Stomach (tissue), 9 donors: Measurements from ENCODE around the gene ANKRD33B. TPM values are rescaled to one million over a fixed set of nuclear protein-coding genes. Genes with fewer than 3 reads are reported as not detected.

ENCODE experiments used
- DNase-seq, 2 donors: peaks; one replicate each; pipeline versions ENCODE4 v3.0.0 to v3.0.0-alpha.2; 2013 to 2019
- H3K27ac ChIP-seq, 5 donors: fragments of 200-600 bp in 4 of 5; sonication (generic) in 4 of 5; one replicate each; pipeline ENCODE4 v1.5.1; 2013 to 2019; ENCODE audit warnings: mild to moderate bottlenecking in 1 of 5, moderate library complexity in 1 of 5
- H3K27me3 ChIP-seq, 3 donors: fragments of 200-600 bp; sonication (generic); one replicate each; pipeline ENCODE4 v1.5.1; 2017 to 2019; ENCODE audit warnings: mixed run types in 1 of 3
- H3K36me3 ChIP-seq, 4 donors: fragments of 200-600 bp; sonication (generic); 1 replicate in 3 of 4; 2 replicates in 1 of 4; pipeline ENCODE4 v1.5.1; 2016 to 2019
- H3K4me1 ChIP-seq, 4 donors: fragments of 200-600 bp; sonication (generic); one replicate each; pipeline ENCODE4 v1.5.1; 2016 to 2019
- H3K4me3 ChIP-seq, 4 donors: fragments of 200-600 bp; sonication (generic) in 3 of 4; one replicate each; pipeline ENCODE4 v1.5.1; 2016 to 2019; ENCODE audit warnings: mild to moderate bottlenecking in 1 of 4
- H3K9me3 ChIP-seq, 4 donors: fragments of 200-600 bp; sonication (generic); one replicate each; pipeline ENCODE4 v1.5.1; 2016 to 2019
- CTCF ChIP-seq, 7 experiments: fragments of 450-650 bp in 4 of 7; fragments of 200-600 bp in 3 of 7; sonication (generic) in 3 of 7; IDR thresholded peaks; one replicate each; pipeline ENCODE4 v1.5.1; 2016 to 2019; ENCODE audit warnings: antibody characterized with exemption in 7 of 7, control low read depth in 2 of 7, mild to moderate bottlenecking in 1 of 7
- EP300 ChIP-seq: sonication (generic); formaldehyde crosslinking; IDR thresholded peaks from one replicate; pipeline ENCODE4 v1.6.1; 2017; ENCODE audit warnings: antibody characterized with exemption
- POLR2A ChIP-seq, 4 donors: fragments of 450-650 bp; IDR thresholded peaks; one replicate each; pipeline ENCODE4 v1.6.1; 2016; ENCODE audit warnings: antibody characterized with exemption in 4 of 4, control low read depth in 2 of 4, mild to moderate bottlenecking in 1 of 4, moderate library complexity in 1 of 4
- POLR2AphosphoS5 ChIP-seq, 3 donors: sonication (generic); formaldehyde crosslinking; IDR thresholded peaks; one replicate each; pipeline ENCODE4 v1.6.1; 2016; ENCODE audit warnings: antibody characterized with exemption in 3 of 3
- WGBS, 5 donors: extraction: QIAGEN DNeasy Blood & Tissue Kit in 3 of 5; methylation state at CpG; one replicate each; pipeline versions ENCODE4 v1.1.5 to v1.1.7; 2013 to 2018; 5-methylcytosine and 5-hydroxymethylcytosine counted together
- intact Hi-C: fragments of 100-400 bp; cut with DNase I; formaldehyde crosslinking; loops from one replicate; pipeline ENCODE4 v1.15.1; 2023; ENCODE audit warnings: low total_unique reads
- polyA plus RNA-seq, 3 donors: library from polyadenylated mRNA; stranded (reverse); fragments of 200-250 nt; gene quantifications; one replicate each; pipeline ENCODE4 v1.2.3, GENCODE V29; 2013
- total RNA-seq, 5 donors: library from RNA; depleted of rRNA; stranded (reverse); fragments of >200 nt; gene quantifications; one replicate each; pipeline versions ENCODE4 v1.1.0 to v1.2.3, GENCODE V29; 2014 to 2016
- donor health status: healthy with polysubstance abuse.
- donor health status: Bipolar disorder and iron deficiency.
- donor health status: healthy.

ANKRD33B gene
- total and polyA plus RNA-seq, 8 donors = 0.45 to 6.4 (median 1.8) TPM

DNA sequence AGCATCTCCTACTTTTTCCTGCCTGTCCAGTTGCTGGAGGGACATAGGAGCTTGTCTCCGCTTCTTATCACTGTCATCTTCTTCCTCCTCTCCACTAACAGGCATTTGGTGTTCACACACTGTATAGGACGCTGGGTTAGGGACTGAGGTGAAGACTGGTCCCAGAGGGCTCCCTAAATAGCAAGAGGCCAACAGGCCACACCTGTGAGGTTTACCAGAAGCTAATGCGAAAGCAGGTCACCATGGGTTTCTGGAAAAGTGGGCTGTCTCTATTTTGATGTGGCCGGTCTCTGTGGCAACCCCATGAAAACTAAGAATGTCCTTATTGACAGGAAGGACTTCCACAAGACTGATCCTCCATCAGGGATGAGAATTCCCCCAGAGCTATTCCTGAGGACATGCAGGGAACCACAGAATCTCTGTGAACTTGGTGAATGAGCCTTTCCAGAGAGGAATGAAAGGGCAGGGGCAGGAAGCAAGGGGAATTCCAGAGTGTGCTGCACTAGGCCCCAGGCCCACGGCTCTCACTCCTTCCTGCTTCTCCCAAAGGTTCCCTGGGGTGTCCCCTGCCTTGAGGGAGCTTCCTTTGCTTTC is 135.5 kb downstream of the ANKRD33B start:
- H3K9me3 ChIP-seq = no peaks in the 10 kb centered on the region
- no peak for DNase-seq
- TF ChIP-seq POLR2A (IDR thresholded peaks at IDR 0.05) = no peak
- no peak for TF ChIP-seq EP300
- TF ChIP-seq CTCF (IDR thresholded peaks at IDR 0.05) = no peak
- TF ChIP-seq POLR2AphosphoS5 (IDR thresholded peaks at IDR 0.05) = no peak
- peaks cover 0 to 8% (median 6%) of the 10 kb centered on the region in 4 donors for H3K36me3 ChIP-seq
- H3K27me3 ChIP-seq = no peaks in the 10 kb centered on the region
- H3K27ac ChIP-seq = peak overlapping the region in 1 of 5 donors; percentile 76
- WGBS, 5 donors = 69 to 87% (median 74%) methylated on average over 5 of the region's 5 CpGs
- H3K4me3 ChIP-seq = no peak overlapping the region
- peaks cover 34 to 69% (median 49%) of the 10 kb centered on the region in 4 donors for H3K4me1 ChIP-seq
- intact Hi-C loops = no loop called here

DNA sequence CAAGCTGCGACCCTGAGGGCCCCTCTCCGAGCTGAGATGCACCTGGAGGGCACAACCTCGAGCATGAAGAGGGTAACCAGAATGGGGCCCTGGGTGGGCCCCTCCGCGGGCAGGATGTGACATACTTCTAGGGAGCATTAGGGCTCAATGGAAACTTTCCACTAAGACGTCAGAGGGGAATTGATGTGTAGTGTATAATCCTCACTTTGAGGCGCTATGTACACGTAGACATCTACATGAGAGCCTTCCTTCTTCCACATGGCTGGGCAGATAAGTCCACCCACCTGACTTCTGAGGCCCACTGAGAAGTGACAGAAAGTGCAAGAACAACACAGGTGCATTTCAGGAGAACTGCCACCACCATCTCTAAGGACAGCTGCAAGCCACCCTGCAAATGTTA is 136.1 kb downstream of the ANKRD33B start:
- Histone ChIP-seq H3K4me3 (no peak overlapping the region), H3K27me3 (no peaks in the 10 kb centered on the region), H3K4me1 (peaks cover 38 to 69% (median 50%) of the 10 kb centered on the region in 4 donors), H3K27ac (peak overlapping the region in 1 of 5 donors; percentile 76), H3K36me3 (peaks cover 0 to 8% (median 6%) of the 10 kb centered on the region in 4 donors), H3K9me3 (no peaks in the 10 kb centered on the region)
- no peak for DNase-seq
- intact Hi-C loops = no loop called here
- no peak for TF ChIP-seq POLR2AphosphoS5 (IDR thresholded peaks at IDR 0.05)
- no peak for TF ChIP-seq POLR2A (IDR thresholded peaks at IDR 0.05)
- no peak for TF ChIP-seq EP300
- TF ChIP-seq CTCF (IDR thresholded peaks at IDR 0.05) = no peak
- 66 to 81% (median 72%) methylated on average over 6 to 8 of the region's 8 CpGs for WGBS, 5 donors

- Histone ChIP-seq H3K4me3 (no peak overlapping the region), H3K36me3 (peaks cover 0 to 8% (median 6%) of the 10 kb centered on the region in 4 donors), H3K27ac (peak overlapping the region in 1 of 5 donors; percentile 76), H3K27me3 (no peaks in the 10 kb centered on the region), H3K9me3 (no peaks in the 10 kb centered on the region), H3K4me1 (peaks cover 43 to 69% (median 51%) of the 10 kb centered on the region in 4 donors)
- no peak for DNase-seq
- intact Hi-C loops = no loop called here
- 89 to 90% (median 89%) methylated on average over 5 to 7 of the region's 7 CpGs for WGBS, 5 donors
- no peak for TF ChIP-seq POLR2A (IDR thresholded peaks at IDR 0.05)
- no peak for TF ChIP-seq CTCF (IDR thresholded peaks at IDR 0.05)
- no peak for TF ChIP-seq POLR2AphosphoS5 (IDR thresholded peaks at IDR 0.05)
- TF ChIP-seq EP300 = no peak
These were observed 136.6 kb downstream of the ANKRD33B start for GRCh38 chr5:10700516-10700915.

- intact Hi-C loops = no loop called here
- DNase-seq = peak in 1 of 2 donors; percentile 68
- peaks cover 0 to 8% (median 6%) of the 10 kb centered on the region in 4 donors for H3K36me3 ChIP-seq
- no peak overlapping the region for H3K4me3 ChIP-seq
- peak overlapping the region; percentile 17 to 76 (median 68) for H3K27ac ChIP-seq
- WGBS, 5 donors = 34 to 42% (median 37%) methylated on average over 6 of the region's 6 CpGs
- TF ChIP-seq CTCF (IDR thresholded peaks at IDR 0.05) (peak in 4 of 7 experiments; percentile 9 to 80 (median 70)), POLR2AphosphoS5 (IDR thresholded peaks at IDR 0.05) (no peak)
- H3K9me3 ChIP-seq = no peaks in the 10 kb centered on the region
- H3K27me3 ChIP-seq = no peaks in the 10 kb centered on the region
- peaks cover 43 to 73% (median 48%) of the 10 kb centered on the region in 4 donors for H3K4me1 ChIP-seq
These were observed 137.7 kb downstream of the ANKRD33B start for GRCh38 chr5:10701567-10702039.
